ENCODE measurements around the gene MTA3.
"Not testable (repeated sequence)": the region's sequence is repeated elsewhere in the genome, so short reads cannot be mapped to it uniquely, and the experiment has no call there.

The MTA3 gene

GRCh38 chr2:42622943-42623676 lies 54.7 kb downstream of the MTA3 start:
- Histone ChIP-seq H3K27ac (replicated peaks) (no peak overlapping the region), H3K4me3 (replicated peaks; ENCODE audit: insufficient read depth, low read length) (no peak overlapping the region), H3K27me3 (ENCODE audit: insufficient read depth, poor library complexity, severe bottlenecking) (no peaks in the 10 kb centered on the region)
- TF ChIP-seq GABPA (IDR thresholded peaks at IDR 0.05; ENCODE audit: low read depth): no peak
- 0 out of 2 replicates have a peak, but pooled peaks have one; percentile 7 for TF ChIP-seq SPI1 (IDR thresholded peaks at IDR 0.05; ENCODE audit: borderline replicate concordance, low read depth)
- DNase-seq (ENCODE audit: low read depth in 1 of 2, low spot score in 1 of 2): no peak

GRCh38 chr2:42624047-42624446 lies 55.6 kb downstream of the MTA3 start:
- TF ChIP-seq SPI1 (IDR thresholded peaks at IDR 0.05; ENCODE audit: borderline replicate concordance, low read depth): no peak
- TF ChIP-seq REST (IDR thresholded peaks at IDR 0.05; ENCODE audit: insufficient replicate concordance, low read depth): no peak
- no peak for TF ChIP-seq GABPA (IDR thresholded peaks at IDR 0.05; ENCODE audit: low read depth)
- DNase-seq (ENCODE audit: low read depth in 1 of 2, low spot score in 1 of 2): no peak
- no peak overlapping the region for H3K27ac ChIP-seq (replicated peaks)
- H3K27me3 ChIP-seq (ENCODE audit: insufficient read depth, poor library complexity, severe bottlenecking): no peaks in the 10 kb centered on the region
- H3K4me3 ChIP-seq (replicated peaks; ENCODE audit: insufficient read depth, low read length): no peak overlapping the region

- not testable (repeated sequence) for DNase-seq (ENCODE audit: low read depth in 1 of 2, low spot score in 1 of 2); H3K4me3 ChIP-seq (replicated peaks; ENCODE audit: insufficient read depth, low read length); H3K27me3 ChIP-seq (ENCODE audit: insufficient read depth, poor library complexity, severe bottlenecking); H3K27ac ChIP-seq (replicated peaks)
Observed at GRCh38 chr2:42628024-42628423, 59.6 kb downstream of the MTA3 start.

- TF ChIP-seq REST (IDR thresholded peaks at IDR 0.05; ENCODE audit: insufficient replicate concordance, low read depth): no peak
- TF ChIP-seq SPI1 (IDR thresholded peaks at IDR 0.05; ENCODE audit: borderline replicate concordance, low read depth): no peak
- no peak for TF ChIP-seq GABPA (IDR thresholded peaks at IDR 0.05; ENCODE audit: low read depth)
- TF ChIP-seq CTCF (IDR thresholded peaks at IDR 0.05; ENCODE audit: insufficient read depth, low read length): no peak
- TF ChIP-seq POLR2AphosphoS5 (IDR thresholded peaks at IDR 0.05; ENCODE audit: low read depth): no peak
- Histone ChIP-seq H3K4me3 (replicated peaks; ENCODE audit: insufficient read depth, low read length) (no peak overlapping the region), H3K27me3 (ENCODE audit: insufficient read depth, poor library complexity, severe bottlenecking) (no peaks in the 10 kb centered on the region), H3K27ac (replicated peaks) (no peak overlapping the region)
- DNase-seq (ENCODE audit: low read depth in 1 of 2, low spot score in 1 of 2): no peak
Observed at GRCh38 chr2:42636934-42637333, 68.5 kb downstream of the MTA3 start.

GRCh38 chr2:42638080-42638784 lies 69.8 kb downstream of the MTA3 start:
- no peak for DNase-seq (ENCODE audit: low read depth in 1 of 2, low spot score in 1 of 2)
- TF ChIP-seq REST (IDR thresholded peaks at IDR 0.05; ENCODE audit: insufficient replicate concordance, low read depth): no peak
- TF ChIP-seq POLR2AphosphoS5 (IDR thresholded peaks at IDR 0.05; ENCODE audit: low read depth): no peak
- no peak for TF ChIP-seq GABPA (IDR thresholded peaks at IDR 0.05; ENCODE audit: low read depth)
- TF ChIP-seq CTCF (IDR thresholded peaks at IDR 0.05; ENCODE audit: insufficient read depth, low read length): no peak
- no peak for TF ChIP-seq SPI1 (IDR thresholded peaks at IDR 0.05; ENCODE audit: borderline replicate concordance, low read depth)
- no peak overlapping the region for H3K27ac ChIP-seq (replicated peaks)

More at GRCh38 chr2:42638080-42638784, 69.8 kb downstream of the MTA3 start:
- Histone ChIP-seq H3K4me3 (replicated peaks; ENCODE audit: insufficient read depth, low read length) (no peak overlapping the region), H3K27me3 (ENCODE audit: insufficient read depth, poor library complexity, severe bottlenecking) (no peaks in the 10 kb centered on the region)
